GM23338 (cell line): ENCODE results near the gene POLR2H. TPM values are rescaled to one million over a fixed set of nuclear protein-coding genes. Genes with fewer than 3 reads are reported as not detected.

Experiments used
- ATAC-seq: fragments of 200-7000 bp; cut with Tn5 transposase; 3 replicates; pipeline ENCODE4 v1.9.1; 2020
- DNase-seq: peaks from one replicate; pipeline ENCODE4 v3.0.0-alpha.2; 2015; ENCODE audit warnings: low spot score
- H2AFZ ChIP-seq: fragments of 200-600 bp; sonication (generic); 2 replicates; pipeline ENCODE4 v1.8.0; 2016; ENCODE audit warnings: antibody characterized with exemption, mild to moderate bottlenecking, moderate library complexity
- H3F3A ChIP-seq: fragments of 200-600 bp; sonication (generic); replicated peaks from 2 replicates; pipeline ENCODE4 v1.8.0; 2017; ENCODE audit warnings: antibody characterized with exemption, mixed run types, low read depth
- H3K27ac ChIP-seq: fragments of 200-600 bp; sonication (generic); 2 replicates; pipeline ENCODE4 v1.6.1; 2016; ENCODE audit warnings: low read depth
- H3K27me3 ChIP-seq: fragments of 200-600 bp; sonication (generic); 2 replicates; pipeline ENCODE4 v1.8.0; 2016; ENCODE audit warnings: mild to moderate bottlenecking, mixed run types, moderate library complexity; ENCODE audit not compliant: insufficient read depth
- H3K36me3 ChIP-seq: fragments of 200-600 bp; sonication (generic); 2 replicates; pipeline ENCODE4 v1.8.0; 2016; ENCODE audit warnings: mild to moderate bottlenecking; ENCODE audit not compliant: insufficient read depth
- H3K4me1 ChIP-seq: fragments of 200-600 bp; sonication (generic); 2 replicates; pipeline ENCODE4 v1.8.0; 2016; ENCODE audit warnings: mild to moderate bottlenecking, moderate library complexity; ENCODE audit not compliant: insufficient read depth
- H3K4me2 ChIP-seq: fragments of 200-600 bp; sonication (generic); 2 replicates; pipeline ENCODE4 v1.7.1; 2017; ENCODE audit warnings: mixed run types
- H3K4me3 ChIP-seq: fragments of 200-600 bp; sonication (generic); 2 replicates; pipeline ENCODE4 v1.6.1; 2016; ENCODE audit warnings: mixed run types
- H3K79me2 ChIP-seq: fragments of 200-600 bp; sonication (generic); replicated peaks from 2 replicates; pipeline ENCODE4 v1.8.0; 2017; ENCODE audit warnings: mild to moderate bottlenecking; ENCODE audit not compliant: insufficient read depth
- H3K9me2 ChIP-seq: fragments of 200-600 bp; sonication (generic); 2 replicates; pipeline ENCODE4 v1.8.0; 2017; ENCODE audit not compliant: insufficient read depth
- H4K20me1 ChIP-seq: fragments of 200-600 bp; sonication (generic); replicated peaks from 2 replicates; pipeline ENCODE4 v1.8.0; 2017; ENCODE audit warnings: mild to moderate bottlenecking; ENCODE audit not compliant: insufficient read depth
- H3K27ac Mint-ChIP-seq: 2 replicates; pipeline ENCODE4 v1.8.0; 2020; ENCODE audit warnings: inconsistent platforms, mild to moderate bottlenecking, moderate library complexity, mixed read lengths
- H3K27me3 Mint-ChIP-seq: 3 replicates; pipeline ENCODE4 v1.8.0; 2022; ENCODE audit warnings: low read depth, mild to moderate bottlenecking, moderate library complexity, mixed read lengths, inconsistent platforms; ENCODE audit not compliant: insufficient read depth, poor library complexity
- H3K36me3 Mint-ChIP-seq: 3 replicates; pipeline ENCODE4 v1.8.0; 2021; ENCODE audit warnings: low read depth, mild to moderate bottlenecking, inconsistent platforms, moderate library complexity, mixed read lengths
- H3K4me1 Mint-ChIP-seq: 3 replicates; pipeline ENCODE4 v1.8.0; 2020; ENCODE audit warnings: mild to moderate bottlenecking, inconsistent platforms, mixed read lengths
- H3K4me3 Mint-ChIP-seq: 3 replicates; pipeline ENCODE4 v1.8.0; 2021; ENCODE audit warnings: moderate library complexity, mild to moderate bottlenecking, inconsistent platforms, mixed read lengths
- H3K9me3 Mint-ChIP-seq: 3 replicates; pipeline ENCODE4 v1.8.0; 2020; ENCODE audit warnings: moderate library complexity, mild to moderate bottlenecking, inconsistent platforms, mixed read lengths
- CREB1 ChIP-seq: fragments of 250-450 bp; sonication (Bioruptor Pico); IDR thresholded peaks from 2 replicates; pipeline ENCODE4 v1.5.0; 2020; ENCODE audit warnings: low read depth, mild to moderate bottlenecking, moderate library complexity
- EZH2phosphoT487 ChIP-seq: fragments of 200-600 bp; sonication (generic); IDR thresholded peaks from one replicate; pipeline ENCODE4 v1.8.1; 2018; ENCODE audit warnings: antibody characterized with exemption; ENCODE audit not compliant: unreplicated experiment
- POLR2AphosphoS5 ChIP-seq: IDR thresholded peaks from 2 replicates; pipeline ENCODE4 v1.6.1; 2016; ENCODE audit warnings: antibody characterized with exemption, low read depth
- REST ChIP-seq: IDR thresholded peaks from one replicate; pipeline ENCODE4 v1.6.1; 2018; ENCODE audit warnings: antibody characterized with exemption; ENCODE audit not compliant: unreplicated experiment
- STAT1 ChIP-seq: IDR thresholded peaks from one replicate; pipeline ENCODE4 v1.6.1; 2016; ENCODE audit warnings: antibody characterized with exemption; ENCODE audit not compliant: unreplicated experiment
- ZNF462 ChIP-seq: fragments of 250-450 bp; sonication (Bioruptor Pico); IDR thresholded peaks from 2 replicates; pipeline ENCODE4 v1.5.0; 2020; ENCODE audit warnings: mild to moderate bottlenecking, moderate library complexity
- polyA plus RNA-seq: library from polyadenylated mRNA; unstranded; fragments of >200 nt; fragmentation: Nextera tagmentation; extraction: Ambion mirVana; gene quantifications from 2 replicates; pipeline ENCODE4 v1.2.1, GENCODE V29; 2016
- total RNA-seq: library from RNA; depleted of rRNA; stranded (reverse); fragments of >200 nt; shearing (Covaris generic); gene quantifications from 2 replicates; pipeline ENCODE4 v1.2.3, GENCODE V29; 2014

POLR2H gene
- total and polyA plus RNA-seq, 2 experiments from 2014 or later, result 190 to 199 TPM

- Histone ChIP-seq H3K36me3 (no peaks in the 10 kb centered on the region), H2AFZ (0 out of 2 replicates have a peak overlapping the region, but pooled peaks have one; percentile 47), H3K4me1 (no peaks in the 10 kb centered on the region; the same call in 1 of the 2 replicates), H3K4me3 (no peak overlapping the region), H3K4me2 (no peak overlapping the region), H3K27ac (no peak overlapping the region), H3K27me3 (no peaks in the 10 kb centered on the region), H3F3A (no peaks in the 10 kb centered on the region), H3K9me2 (no peaks in the 10 kb centered on the region), H4K20me1 (no peaks in the 10 kb centered on the region), H3K79me2 (no peaks in the 10 kb centered on the region)
- H3K27ac Mint-ChIP-seq, result no peak overlapping the region
- no peak for TF ChIP-seq CREB1 (CRISPR knock-in tag)
- no peak for TF ChIP-seq STAT1
- no peak for TF ChIP-seq REST
- peaks cover 7% of the 10 kb centered on the region; the same call in 1 of the 3 replicates for H3K4me1 Mint-ChIP-seq
- H3K27me3 Mint-ChIP-seq, result peaks cover 15% of the 10 kb centered on the region
- no peak overlapping the region for H3K4me3 Mint-ChIP-seq
- no peaks in the 10 kb centered on the region for H3K36me3 Mint-ChIP-seq
- DNase-seq (no peak), ATAC-seq (no peak)
- H3K9me3 Mint-ChIP-seq, result no peaks in the 10 kb centered on the region
Observed at GRCh38 chr3:184395320-184395660, 33.8 kb downstream of the POLR2H start.

GRCh38 chr3:184399410-184399809 lies 37.9 kb downstream of the POLR2H start:
- Mint-ChIP-seq H3K4me1 (peaks cover 7% of the 10 kb centered on the region; the same call in 1 of the 3 replicates), H3K36me3 (no peaks in the 10 kb centered on the region), H3K27me3 (peaks cover 16% of the 10 kb centered on the region), H3K9me3 (no peaks in the 10 kb centered on the region), H3K4me3 (0 out of 3 replicates have a peak overlapping the region, but pooled peaks have one; percentile 24), H3K27ac (no peak overlapping the region)
- peak overlapping the region; percentile 92; the same call in 1 of the 2 replicates for H2AFZ ChIP-seq
- H4K20me1 ChIP-seq, result no peaks in the 10 kb centered on the region
- no peak overlapping the region for H3K27ac ChIP-seq
- DNase-seq, result peak; percentile 36
- H3K4me2 ChIP-seq, result peak overlapping the region; percentile 68
- H3K4me1 ChIP-seq, result no peaks in the 10 kb centered on the region; the same call in 1 of the 2 replicates
- H3F3A ChIP-seq, result no peaks in the 10 kb centered on the region
- H3K79me2 ChIP-seq, result no peaks in the 10 kb centered on the region
- no peaks in the 10 kb centered on the region for H3K27me3 ChIP-seq
- H3K36me3 ChIP-seq, result no peaks in the 10 kb centered on the region
- ATAC-seq, result peak; percentile 81
- no peaks in the 10 kb centered on the region for H3K9me2 ChIP-seq
- H3K4me3 ChIP-seq, result no peak overlapping the region; the same call in 1 of the 2 replicates
- TF ChIP-seq REST (no peak), STAT1 (no peak), POLR2AphosphoS5 (no peak), EZH2phosphoT487 (no peak), ZNF462 (CRISPR knock-in tag) (no peak)
